ENCODE results near the gene NOP9. TPM values are rescaled to one million over a fixed set of nuclear protein-coding genes. Genes with fewer than 3 reads are reported as not detected.

NOP9 gene
- total RNA-seq, 1 donor from 2014 or later, result 23.0 TPM

- no peak for ATAC-seq
- intact Hi-C loops (cut with DNase I), result no loop called here
- DNase-seq (ENCODE audit: missing footprints), result no peak
Observed at GRCh38 chr14:24261256-24261968, 38.2 kb upstream of the NOP9 start.

GRCh38 chr14:24261969-24262327 lies 37.7 kb upstream of the NOP9 start:
- intact Hi-C loops (cut with DNase I), result no loop called here
- ATAC-seq (no peak), DNase-seq (ENCODE audit: missing footprints) (no peak)

GRCh38 chr14:24262821-24263733 lies 36.6 kb upstream of the NOP9 start, which contains the start of gene TGM1:
Gene TGM1, minus strand, starts transcription at chr14:24263177. Its CDS starts 825 bp downstream, at chr14:24262352.
- intact Hi-C loops (cut with DNase I), result no loop called here
- DNase-seq (ENCODE audit: missing footprints) (no peak), ATAC-seq (no peak)

- DNase-seq (ENCODE audit: missing footprints) (no peak), ATAC-seq (no peak)
- intact Hi-C loops (cut with DNase I), result no loop called here
Observed at GRCh38 chr14:24263848-24264247, 35.8 kb upstream of the NOP9 start.

- no peak for ATAC-seq
- DNase-seq (ENCODE audit: missing footprints), result no peak
- intact Hi-C loops (cut with DNase I), result no loop called here
Observed at GRCh38 chr14:24264298-24264697, 35.4 kb upstream of the NOP9 start.

- DNase-seq (ENCODE audit: missing footprints) (no peak), ATAC-seq (no peak)
- intact Hi-C loops (cut with DNase I), result no loop called here
Observed at GRCh38 chr14:24266344-24267244, 33.1 kb upstream of the NOP9 start.

- intact Hi-C loops (cut with DNase I), result no loop called here
- no peak for DNase-seq (ENCODE audit: missing footprints)
- no peak for ATAC-seq
Observed at GRCh38 chr14:24267516-24267915, 32.1 kb upstream of the NOP9 start.

GRCh38 chr14:24268225-24268624 lies 31.4 kb upstream of the NOP9 start:
- intact Hi-C loops (cut with DNase I), result no loop called here
- no peak for ATAC-seq
- no peak for DNase-seq (ENCODE audit: missing footprints)

GRCh38 chr14:24269368-24269767 lies 30.3 kb upstream of the NOP9 start:
- no peak for ATAC-seq
- no peak for DNase-seq (ENCODE audit: missing footprints)
- intact Hi-C loops (cut with DNase I), result no loop called here

- intact Hi-C loops (cut with DNase I), result no loop called here
- DNase-seq (ENCODE audit: missing footprints), result no peak
- no peak for ATAC-seq
Observed at GRCh38 chr14:24269910-24270536, 29.6 kb upstream of the NOP9 start.

- intact Hi-C loops (cut with DNase I), result loop anchor here (1.0 kb wide), 1 partner anchor 28 kb away; the partner anchor contains the start of gene TINF2
- DNase-seq (ENCODE audit: missing footprints) (no peak), ATAC-seq (no peak)
Observed at GRCh38 chr14:24270537-24271133, 29.0 kb upstream of the NOP9 start.

GRCh38 chr14:24271134-24271833 lies 28.4 kb upstream of the NOP9 start, which contains the start of gene RABGGTA:
Gene RABGGTA, minus strand, starts transcription at chr14:24271597. Its CDS starts 482 bp downstream, at chr14:24271115.
- ATAC-seq, result peak; percentile 96
- DNase-seq (ENCODE audit: missing footprints), result peak; percentile 94
- intact Hi-C loops (cut with DNase I), result loop anchor here (1.0 kb wide), 1 partner anchor 29 kb away; the partner anchor contains the start of gene TINF2

- intact Hi-C loops (cut with DNase I), result loop anchor here (1.0 to 2.0 kb wide), 2 partner anchors 27 to 30 kb away; partner anchors contain the start of genes DHRS1, NOP9 and TINF2
- no peak for ATAC-seq
- DNase-seq (ENCODE audit: missing footprints), result no peak
Observed at GRCh38 chr14:24271834-24272263, 27.8 kb upstream of the NOP9 start.

GRCh38 chr14:24272467-24272866 lies 27.2 kb upstream of the NOP9 start:
- ATAC-seq, result no peak
- no peak for DNase-seq (ENCODE audit: missing footprints)
- intact Hi-C loops (cut with DNase I), result loop anchor here (2.0 kb wide), 1 partner anchor 26 kb away; the partner anchor contains the start of genes DHRS1 and NOP9

- ATAC-seq, result no peak
- intact Hi-C loops (cut with DNase I), result loop anchor here (2.0 kb wide), 1 partner anchor 25 kb away; the partner anchor contains the start of genes DHRS1 and NOP9
- DNase-seq (ENCODE audit: missing footprints), result no peak
Observed at GRCh38 chr14:24273422-24273998, 26.1 kb upstream of the NOP9 start.

GRCh38 chr14:24274101-24274543 lies 25.5 kb upstream of the NOP9 start:
- ATAC-seq (no peak), DNase-seq (ENCODE audit: missing footprints) (no peak)
- intact Hi-C loops (cut with DNase I), result no loop called here

GRCh38 chr14:24277071-24277470 lies 22.6 kb upstream of the NOP9 start:
- ATAC-seq, result no peak
- no peak for DNase-seq (ENCODE audit: missing footprints)
- intact Hi-C loops (cut with DNase I), result no loop called here
